Caco-2 (cell line): ENCODE measurements around the gene RBL2. TPM values are rescaled to one million over a fixed set of nuclear protein-coding genes. Genes with fewer than 3 reads are reported as not detected.

Experiments used
- BruUV-seq: library from RNA; stranded (reverse); fragments of 400-500 nt; replicated peaks from 2 replicates; lab custom pipeline; 2021; lab: Mats Ljungman, UMichigan
- CTCF ChIA-PET: fragments of 300-600 bp; sonication (Branson Sonifier 250); formaldehyde crosslinking; loops from one replicate; lab custom pipeline; 2022; ENCODE audit warnings: antibody characterized with exemption; lab: Charles Lee
- POLR2A ChIA-PET: fragments of 300-600 bp; sonication (Branson Sonifier 250); formaldehyde crosslinking; loops from one replicate; lab custom pipeline; 2022; ENCODE audit warnings: antibody characterized with exemption; lab: Charles Lee
- DNase-seq, 2 experiments: peaks; one replicate each; pipeline versions ENCODE4 v3.0.0 to v3.0.0-alpha.2; 2020 to 2022
- H3K27me3 ChIP-seq: replicated peaks from 2 replicates; pipeline ENCODE4 v1.6.0; 2011; ENCODE audit warnings: low read length; ENCODE audit not compliant: control insufficient read depth, insufficient read depth
- H3K36me3 ChIP-seq: 2 replicates; pipeline ENCODE4 v1.5.1; 2011; ENCODE audit warnings: low read length; ENCODE audit not compliant: control insufficient read depth, insufficient read depth
- H3K4me1 ChIP-seq: fragments of 250-450 bp; sonication (Bioruptor Pico); 2 replicates; pipeline ENCODE4 v1.5.1; 2020; ENCODE audit warnings: mild to moderate bottlenecking
- H3K4me3 ChIP-seq: 2 replicates; pipeline ENCODE4 v1.5.1; 2011; ENCODE audit warnings: low read depth, mild to moderate bottlenecking, control low read depth, low read length
- H3K9me3 ChIP-seq: fragments of 250-450 bp; sonication (Bioruptor Pico); 2 replicates; pipeline ENCODE4 v1.5.1; 2020; ENCODE audit warnings: mild to moderate bottlenecking, moderate library complexity
- H3K27ac Mint-ChIP-seq: one replicate; pipeline ENCODE4 v1.8.0; 2022; ENCODE audit warnings: mixed read lengths; ENCODE audit not compliant: unreplicated experiment
- H3K27me3 Mint-ChIP-seq: one replicate; pipeline ENCODE4 v1.8.0; 2022; ENCODE audit warnings: mixed read lengths; ENCODE audit not compliant: insufficient read depth, unreplicated experiment
- H3K36me3 Mint-ChIP-seq: one replicate; pipeline ENCODE4 v1.8.0; 2022; ENCODE audit warnings: mild to moderate bottlenecking, mixed read lengths; ENCODE audit not compliant: insufficient read depth, unreplicated experiment
- H3K4me1 Mint-ChIP-seq: one replicate; pipeline ENCODE4 v1.8.0; 2022; ENCODE audit warnings: low read depth, mixed read lengths; ENCODE audit not compliant: unreplicated experiment
- H3K4me3 Mint-ChIP-seq: one replicate; pipeline ENCODE4 v1.8.0; 2022; ENCODE audit warnings: mild to moderate bottlenecking, moderate library complexity, mixed read lengths; ENCODE audit not compliant: unreplicated experiment
- H3K9me3 Mint-ChIP-seq: one replicate; pipeline ENCODE4 v1.8.0; 2022; ENCODE audit warnings: mixed read lengths; ENCODE audit not compliant: unreplicated experiment
- intact Hi-C: fragments of 100-400 bp; cut with micrococcal nuclease; formaldehyde crosslinking; loops from one replicate; pipeline ENCODE4 v1.10.0; 2022; ENCODE audit not compliant: unreplicated experiment
- total RNA-seq: library from RNA; stranded (reverse); gene quantifications from 2 replicates; pipeline ENCODE4 v1.2.3, GENCODE V29; 2022
- TF ChIP-seq, protein P1 (sequence below), 2 experiments: fragments of 200-600 bp in 1 of 2; IDR thresholded peaks; 1 replicate in 1 of 2; 2 replicates in 1 of 2; pipeline versions ENCODE4 v1.5.1 to v1.8.0; 2011 to 2022; ENCODE audit warnings: antibody characterized with exemption in 1 of 2, control low read depth in 1 of 2, inconsistent platforms in 1 of 2, low read depth in 1 of 2, low read length in 1 of 2, mild to moderate bottlenecking in 1 of 2, moderate library complexity in 1 of 2; ENCODE audit not compliant: insufficient read depth in 1 of 2, severe bottlenecking in 1 of 2, unreplicated experiment in 1 of 2

RBL2 gene
- total RNA-seq, 1 experiment from 2014 or later = 55.3 TPM

- Mint-ChIP-seq H3K4me1 (peaks cover 21% of the 10 kb centered on the region), H3K9me3 (no peaks in the 10 kb centered on the region), H3K27ac (no peak overlapping the region), H3K4me3 (no peak overlapping the region), H3K36me3 (no peaks in the 10 kb centered on the region), H3K27me3 (no peaks in the 10 kb centered on the region)
- Histone ChIP-seq H3K36me3 (no peaks in the 10 kb centered on the region), H3K9me3 (no peaks in the 10 kb centered on the region), H3K4me1 (peaks cover 17% of the 10 kb centered on the region), H3K27me3 (no peaks in the 10 kb centered on the region), H3K4me3 (no peak overlapping the region)
- BruUV-seq = no TSS peak
- intact Hi-C loops = no loop called here
- no peak for DNase-seq
- TF ChIP-seq, protein P1, sequence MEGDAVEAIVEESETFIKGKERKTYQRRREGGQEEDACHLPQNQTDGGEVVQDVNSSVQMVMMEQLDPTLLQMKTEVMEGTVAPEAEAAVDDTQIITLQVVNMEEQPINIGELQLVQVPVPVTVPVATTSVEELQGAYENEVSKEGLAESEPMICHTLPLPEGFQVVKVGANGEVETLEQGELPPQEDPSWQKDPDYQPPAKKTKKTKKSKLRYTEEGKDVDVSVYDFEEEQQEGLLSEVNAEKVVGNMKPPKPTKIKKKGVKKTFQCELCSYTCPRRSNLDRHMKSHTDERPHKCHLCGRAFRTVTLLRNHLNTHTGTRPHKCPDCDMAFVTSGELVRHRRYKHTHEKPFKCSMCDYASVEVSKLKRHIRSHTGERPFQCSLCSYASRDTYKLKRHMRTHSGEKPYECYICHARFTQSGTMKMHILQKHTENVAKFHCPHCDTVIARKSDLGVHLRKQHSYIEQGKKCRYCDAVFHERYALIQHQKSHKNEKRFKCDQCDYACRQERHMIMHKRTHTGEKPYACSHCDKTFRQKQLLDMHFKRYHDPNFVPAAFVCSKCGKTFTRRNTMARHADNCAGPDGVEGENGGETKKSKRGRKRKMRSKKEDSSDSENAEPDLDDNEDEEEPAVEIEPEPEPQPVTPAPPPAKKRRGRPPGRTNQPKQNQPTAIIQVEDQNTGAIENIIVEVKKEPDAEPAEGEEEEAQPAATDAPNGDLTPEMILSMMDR (IDR thresholded peaks at IDR 0.05; ENCODE audit: insufficient read depth in 1 of 2, low read depth in 1 of 2, low read length in 1 of 2, severe bottlenecking in 1 of 2, unreplicated experiment in 1 of 2) = no peak
- ChIA-PET POLR2A (no interaction called here), CTCF (interaction anchor here (0.5 kb wide), 1 partner anchor 170 kb away, joined by 3 read pairs; no protein-coding TSS in a partner anchor)
These were observed 89.8 kb downstream of the RBL2 start for GRCh38 chr16:53523971-53524548.

DNA sequence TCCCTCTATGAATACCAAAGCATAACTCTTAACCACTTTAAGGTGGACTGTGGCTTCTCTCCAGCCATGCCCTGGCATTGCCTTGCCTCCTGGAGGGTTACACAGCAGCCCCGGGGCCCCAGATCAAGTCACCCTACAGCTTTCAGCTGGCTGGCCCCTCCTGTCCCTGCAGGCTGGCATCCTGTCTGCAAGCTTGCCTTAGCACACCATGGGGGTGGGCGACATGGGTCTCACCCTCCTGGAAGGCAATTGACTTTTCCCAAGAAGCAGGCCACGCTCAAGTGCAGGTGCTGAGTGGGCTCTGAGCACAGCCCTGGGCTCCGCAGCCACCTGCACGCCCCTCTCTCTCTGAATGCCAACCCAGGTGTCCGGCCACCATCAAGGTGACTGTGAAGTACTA lies 94.5 kb downstream of the RBL2 start:
- intact Hi-C loops = no loop called here
- POLR2A ChIA-PET = no interaction called here

DNA sequence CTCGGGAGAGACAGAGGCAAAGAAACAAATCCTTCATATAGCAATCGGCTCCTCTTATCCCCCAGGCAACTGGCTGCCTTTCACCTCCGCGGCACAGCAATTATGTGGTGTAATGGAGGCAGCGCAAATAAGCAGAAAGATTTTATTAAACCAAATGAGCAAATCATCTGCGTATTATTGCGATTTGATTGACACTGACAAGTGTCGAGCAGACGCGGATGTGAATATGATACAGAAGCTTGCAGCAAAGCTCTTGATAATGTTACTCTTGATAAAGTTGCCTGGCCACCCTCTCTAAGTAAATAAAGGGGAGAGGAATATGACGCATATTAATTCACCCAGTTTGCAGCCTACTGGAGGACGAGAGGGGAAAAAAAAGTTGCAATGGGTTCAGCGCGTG lies 95.2 kb downstream of the RBL2 start:
- CTCF ChIA-PET = interaction anchor here (1.2 kb wide), 1 partner anchor 19 kb away, joined by 3 read pairs; no protein-coding TSS in a partner anchor
- no peak overlapping the region for H3K4me3 Mint-ChIP-seq
- BruUV-seq = no TSS peak

More for the DNA sequence above, 94.5 kb downstream of the RBL2 start:
- Histone ChIP-seq H3K36me3 (no peaks in the 10 kb centered on the region), H3K27me3 (no peaks in the 10 kb centered on the region), H3K4me3 (no peak overlapping the region), H3K9me3 (no peaks in the 10 kb centered on the region), H3K4me1 (no peaks in the 10 kb centered on the region)
- CTCF ChIA-PET = no interaction called here
- H3K4me1 Mint-ChIP-seq = peaks cover 7% of the 10 kb centered on the region
- no peaks in the 10 kb centered on the region for H3K36me3 Mint-ChIP-seq
- H3K4me3 Mint-ChIP-seq = no peak overlapping the region
- no peak overlapping the region for H3K27ac Mint-ChIP-seq
- DNase-seq = no peak
- TF ChIP-seq, protein P1 (IDR thresholded peaks at IDR 0.05; ENCODE audit: insufficient read depth in 1 of 2, low read depth in 1 of 2, low read length in 1 of 2, severe bottlenecking in 1 of 2, unreplicated experiment in 1 of 2) = no peak
- H3K9me3 Mint-ChIP-seq = no peaks in the 10 kb centered on the region
- H3K27me3 Mint-ChIP-seq = no peaks in the 10 kb centered on the region
- BruUV-seq = no TSS peak

More for the DNA sequence above, 95.2 kb downstream of the RBL2 start:
- no peaks in the 10 kb centered on the region for H3K4me1 ChIP-seq
- Mint-ChIP-seq H3K36me3 (no peaks in the 10 kb centered on the region), H3K9me3 (no peaks in the 10 kb centered on the region), H3K4me1 (peaks cover 14% of the 10 kb centered on the region), H3K27me3 (no peaks in the 10 kb centered on the region), H3K27ac (no peak overlapping the region)
- TF ChIP-seq, protein P1 (IDR thresholded peaks at IDR 0.05; ENCODE audit: insufficient read depth in 1 of 2, low read depth in 1 of 2, low read length in 1 of 2, severe bottlenecking in 1 of 2, unreplicated experiment in 1 of 2) = no peak
- DNase-seq = no peak
- POLR2A ChIA-PET = no interaction called here
- intact Hi-C loops = no loop called here
- no peaks in the 10 kb centered on the region for H3K27me3 ChIP-seq
- H3K36me3 ChIP-seq = no peaks in the 10 kb centered on the region
- no peaks in the 10 kb centered on the region for H3K9me3 ChIP-seq
- H3K4me3 ChIP-seq = no peak overlapping the region
